Cardiac muscle cell (in vitro differentiated cells and primary cell): ENCODE measurements around the gene BHLHE23. TPM values are rescaled to one million over a fixed set of nuclear protein-coding genes. Genes with fewer than 3 reads are reported as not detected.

Source experiments
- DNase-seq, 2 donors: peaks; one replicate each; pipeline versions ENCODE4 v3.0.0 to v3.0.0-alpha.2; 2010 to 2017; ENCODE audit warnings: low read depth in 1 of 2, low spot score in 1 of 2
- H3K27ac ChIP-seq: fragments of 200-600 bp; sonication (generic); 2 replicates; pipeline ENCODE4 v1.5.1; 2016
- H3K27me3 ChIP-seq: fragments of 200-600 bp; sonication (generic); 2 replicates; pipeline ENCODE4 v1.6.0; 2016; ENCODE audit warnings: control low read depth
- H3K36me3 ChIP-seq: fragments of 200-600 bp; sonication (generic); 2 replicates; pipeline ENCODE4 v1.5.1; 2016; ENCODE audit warnings: control low read depth
- H3K4me1 ChIP-seq: fragments of 200-600 bp; sonication (generic); 2 replicates; pipeline ENCODE4 v1.8.1; 2017; ENCODE audit warnings: low read depth, mild to moderate bottlenecking, mixed run types
- H3K4me3 ChIP-seq: fragments of 200-600 bp; sonication (generic); 2 replicates; pipeline ENCODE4 v1.5.1; 2016; ENCODE audit warnings: mild to moderate bottlenecking
- H3K9me3 ChIP-seq: fragments of 200-600 bp; sonication (generic); 2 replicates; pipeline ENCODE4 v1.5.1; 2017; ENCODE audit warnings: low read depth, mild to moderate bottlenecking, control low read depth
- polyA plus RNA-seq: library from polyadenylated mRNA; unstranded; fragments of >200 nt; fragmentation: Nextera tagmentation; extraction: Ambion mirVana; gene quantifications from 2 replicates; pipeline ENCODE4 v1.2.1, GENCODE V29; 2016
- total RNA-seq: library from RNA; depleted of rRNA; stranded (reverse); fragments of >200 nt; gene quantifications from 2 replicates; pipeline ENCODE4 v1.2.3, GENCODE V29; 2016
- TF ChIP-seq, protein P1 (sequence below): IDR thresholded peaks from 2 replicates; pipeline ENCODE4 v1.5.1; 2012; ENCODE audit warnings: low read depth, mild to moderate bottlenecking, low read length

Gene BHLHE23
- total and polyA plus RNA-seq, 2 experiments from 2014 or later = not detected

DNA sequence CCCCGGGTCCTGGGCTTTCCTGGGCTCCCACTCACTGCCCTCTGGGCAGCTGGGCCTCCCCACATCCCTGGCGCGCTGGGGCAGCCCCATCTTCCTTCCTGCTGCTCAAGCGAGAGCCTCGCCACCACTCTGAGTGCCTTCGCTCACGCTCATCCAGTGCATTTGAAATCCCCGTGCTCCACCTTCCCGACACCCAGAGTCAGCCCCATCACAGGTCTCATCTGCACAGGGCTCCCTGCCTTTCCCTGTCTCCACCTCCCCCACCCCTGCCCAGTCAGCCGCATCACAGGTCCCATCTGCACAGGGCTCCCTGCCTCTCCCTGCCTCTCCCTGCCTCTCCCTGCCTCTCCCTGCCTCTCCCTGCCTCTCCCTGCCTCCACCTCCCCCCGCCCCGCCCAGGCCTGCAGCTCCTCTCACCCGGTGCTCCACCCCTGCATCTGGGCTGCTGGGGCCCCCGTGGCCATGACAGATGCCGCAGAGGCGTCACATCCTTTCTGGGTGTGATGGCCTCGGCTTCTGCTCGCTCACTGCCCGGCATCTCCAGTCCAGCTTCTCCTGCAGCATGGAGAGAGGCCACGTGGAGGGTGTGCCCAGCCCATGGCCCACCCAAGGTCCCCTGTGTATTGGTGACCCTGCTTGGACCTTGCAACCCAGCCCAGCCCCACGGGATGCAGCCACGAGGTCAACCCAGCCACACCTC is 9.0 kb upstream of the BHLHE23 start:
- no peak overlapping the region for H3K4me3 ChIP-seq
- H3K4me1 ChIP-seq = no peaks in the 10 kb centered on the region
- H3K27me3 ChIP-seq = peaks cover 24% of the 10 kb centered on the region
- TF ChIP-seq, protein P1, sequence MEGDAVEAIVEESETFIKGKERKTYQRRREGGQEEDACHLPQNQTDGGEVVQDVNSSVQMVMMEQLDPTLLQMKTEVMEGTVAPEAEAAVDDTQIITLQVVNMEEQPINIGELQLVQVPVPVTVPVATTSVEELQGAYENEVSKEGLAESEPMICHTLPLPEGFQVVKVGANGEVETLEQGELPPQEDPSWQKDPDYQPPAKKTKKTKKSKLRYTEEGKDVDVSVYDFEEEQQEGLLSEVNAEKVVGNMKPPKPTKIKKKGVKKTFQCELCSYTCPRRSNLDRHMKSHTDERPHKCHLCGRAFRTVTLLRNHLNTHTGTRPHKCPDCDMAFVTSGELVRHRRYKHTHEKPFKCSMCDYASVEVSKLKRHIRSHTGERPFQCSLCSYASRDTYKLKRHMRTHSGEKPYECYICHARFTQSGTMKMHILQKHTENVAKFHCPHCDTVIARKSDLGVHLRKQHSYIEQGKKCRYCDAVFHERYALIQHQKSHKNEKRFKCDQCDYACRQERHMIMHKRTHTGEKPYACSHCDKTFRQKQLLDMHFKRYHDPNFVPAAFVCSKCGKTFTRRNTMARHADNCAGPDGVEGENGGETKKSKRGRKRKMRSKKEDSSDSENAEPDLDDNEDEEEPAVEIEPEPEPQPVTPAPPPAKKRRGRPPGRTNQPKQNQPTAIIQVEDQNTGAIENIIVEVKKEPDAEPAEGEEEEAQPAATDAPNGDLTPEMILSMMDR = no peak
- H3K9me3 ChIP-seq = no peaks in the 10 kb centered on the region
- H3K36me3 ChIP-seq = no peaks in the 10 kb centered on the region
- no peak overlapping the region for H3K27ac ChIP-seq
- DNase-seq = no peak

DNA sequence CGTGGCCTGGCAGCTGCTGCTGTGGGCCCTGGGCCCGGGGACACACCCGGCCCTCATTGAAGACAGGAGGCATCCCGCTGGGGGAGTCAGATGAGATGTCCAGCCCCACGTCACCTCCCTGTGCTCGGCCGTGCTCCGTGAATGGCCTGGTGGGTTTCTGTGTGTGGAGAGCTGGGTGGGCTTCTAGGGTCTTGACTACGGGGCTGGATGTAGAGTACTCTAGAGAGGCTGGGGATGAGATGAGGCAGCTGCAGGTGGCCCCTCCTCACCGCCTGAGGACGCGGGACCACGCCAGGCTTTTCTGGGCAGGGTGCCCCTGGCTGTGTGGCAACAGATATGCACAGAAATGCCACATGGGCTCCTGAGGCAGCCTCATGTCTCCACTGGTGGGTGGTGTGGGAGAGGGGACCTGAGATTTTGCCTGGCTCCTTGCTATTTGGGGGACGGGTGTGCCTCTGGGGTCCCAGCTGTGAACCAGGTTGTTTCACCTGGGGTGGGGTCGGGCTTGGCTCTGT is 8.4 kb upstream of the BHLHE23 start:
- H3K9me3 ChIP-seq = no peaks in the 10 kb centered on the region
- no peak overlapping the region for H3K4me3 ChIP-seq
- no peak overlapping the region for H3K27ac ChIP-seq
- no peak for DNase-seq
- TF ChIP-seq, protein P1 = no peak
- no peaks in the 10 kb centered on the region for H3K4me1 ChIP-seq
- no peaks in the 10 kb centered on the region for H3K36me3 ChIP-seq
- peaks cover 30% of the 10 kb centered on the region for H3K27me3 ChIP-seq

DNA sequence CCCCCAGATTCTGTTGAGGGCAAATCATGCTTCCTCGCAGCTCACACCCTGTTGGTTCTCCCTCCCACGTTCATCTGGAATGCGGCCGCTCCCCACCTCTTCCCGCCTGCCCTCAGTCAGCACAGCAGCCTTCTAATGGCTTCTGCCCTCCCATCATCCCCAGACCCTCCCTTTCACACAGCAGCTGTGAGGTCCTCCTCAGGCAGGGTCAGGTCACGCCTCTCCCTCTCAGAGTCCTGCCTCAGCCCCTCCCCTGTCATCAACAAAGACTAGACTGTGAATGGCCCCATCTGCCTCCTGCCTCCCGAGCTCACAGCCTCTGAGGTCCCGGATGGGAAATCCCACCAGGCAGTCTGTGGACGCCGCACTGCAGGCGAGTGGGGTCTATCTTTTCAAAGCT is 7.9 kb upstream of the BHLHE23 start:
- no peak overlapping the region for H3K27ac ChIP-seq
- no peaks in the 10 kb centered on the region for H3K36me3 ChIP-seq
- H3K9me3 ChIP-seq = no peaks in the 10 kb centered on the region
- H3K27me3 ChIP-seq = peaks cover 35% of the 10 kb centered on the region
- TF ChIP-seq, protein P1 = no peak
- no peaks in the 10 kb centered on the region for H3K4me1 ChIP-seq
- DNase-seq = peak in 1 of 2 donors; percentile 38
- no peak overlapping the region for H3K4me3 ChIP-seq

DNA sequence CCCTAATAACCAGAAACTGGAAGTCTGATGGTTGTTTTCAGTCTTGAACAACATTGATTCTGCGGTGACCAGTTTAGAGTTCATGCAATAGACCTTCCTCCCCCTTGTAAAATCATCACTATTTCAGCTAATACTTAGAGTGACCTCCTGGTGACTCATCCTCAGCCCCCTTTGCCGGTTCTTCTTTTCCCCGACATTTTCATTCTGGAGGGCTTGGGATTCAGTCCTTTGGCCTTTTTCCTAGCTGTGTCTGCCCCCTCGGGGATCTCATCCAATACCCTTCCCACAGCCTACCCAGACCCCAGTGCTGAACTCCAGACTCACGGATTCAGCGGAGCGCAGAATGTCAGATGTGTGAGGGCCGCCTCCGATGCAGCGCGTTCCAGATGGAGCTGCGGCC is 7.5 kb upstream of the BHLHE23 start:
- no peak overlapping the region for H3K27ac ChIP-seq
- H3K4me3 ChIP-seq = no peak overlapping the region
- H3K27me3 ChIP-seq = peaks cover 40% of the 10 kb centered on the region
- no peak for DNase-seq
- TF ChIP-seq, protein P1 = no peak
- H3K9me3 ChIP-seq = no peaks in the 10 kb centered on the region
- H3K4me1 ChIP-seq = no peaks in the 10 kb centered on the region
- no peaks in the 10 kb centered on the region for H3K36me3 ChIP-seq

DNA sequence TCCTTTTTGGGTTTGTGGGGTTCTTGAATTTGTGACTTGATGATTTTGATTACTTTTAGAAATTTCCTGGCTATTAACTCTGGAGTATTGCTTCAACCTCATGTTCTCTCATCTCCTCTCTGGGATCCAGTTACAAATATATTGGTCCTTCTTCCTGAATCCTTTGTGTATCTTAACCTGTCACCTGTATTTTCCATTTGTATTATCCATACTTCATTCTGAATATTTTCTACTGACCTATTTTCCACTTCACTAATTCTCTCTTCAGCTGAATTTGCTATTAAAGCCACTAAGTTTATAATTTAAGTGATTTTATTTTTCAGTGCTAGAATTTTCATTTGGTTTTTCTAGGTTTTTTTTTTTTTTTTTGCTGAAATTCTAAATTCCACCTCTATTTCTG is 6.4 kb upstream of the BHLHE23 start:
- TF ChIP-seq, protein P1 = no peak
- Histone ChIP-seq H3K4me1 (no peaks in the 10 kb centered on the region), H3K9me3 (no peaks in the 10 kb centered on the region), H3K36me3 (no peaks in the 10 kb centered on the region), H3K27me3 (peaks cover 50% of the 10 kb centered on the region), H3K27ac (no peak overlapping the region), H3K4me3 (no peak overlapping the region)
- DNase-seq = no peak
